Ectodermal cell (in vitro differentiated cells): ENCODE data around the gene AK2.
"Not testable (repeated sequence)": the region's sequence is repeated elsewhere in the genome, so short reads cannot be mapped to it uniquely, and the experiment has no call there.

ENCODE experiments used
- H3K27ac ChIP-seq: 2 replicates; pipeline ENCODE4 v1.7.0; 2013; ENCODE audit warnings: mild to moderate bottlenecking, low read depth, low read length; ENCODE audit not compliant: insufficient read depth, poor library complexity, severe bottlenecking
- H3K27me3 ChIP-seq: 2 replicates; pipeline ENCODE4 v1.7.0; 2013; ENCODE audit warnings: mild to moderate bottlenecking, low read length; ENCODE audit not compliant: insufficient read depth, control insufficient read depth, poor library complexity, severe bottlenecking
- H3K36me3 ChIP-seq: one replicate; pipeline ENCODE4 v1.7.0; 2013; ENCODE audit warnings: low read length; ENCODE audit not compliant: control insufficient read depth, insufficient read depth
- H3K4me1 ChIP-seq: one replicate; pipeline ENCODE4 v1.7.0; 2013; ENCODE audit warnings: low read length; ENCODE audit not compliant: control insufficient read depth, insufficient read depth
- H3K4me3 ChIP-seq: 2 replicates; pipeline ENCODE4 v1.7.0; 2013; ENCODE audit warnings: low read depth, low read length, control low read depth; ENCODE audit not compliant: insufficient read depth
- H3K9me3 ChIP-seq: 2 replicates; pipeline ENCODE4 v1.7.0; 2013; ENCODE audit warnings: mild to moderate bottlenecking, low read length, moderate library complexity; ENCODE audit not compliant: control insufficient read depth
- WGBS, 2 experiments: methylation state at CpG; one replicate each; pipeline ENCODE4 v1.1.7; 2013; ENCODE audit warnings: missing lambda C conversion rate in 2 of 2; 5-methylcytosine and 5-hydroxymethylcytosine counted together

The AK2 gene

GRCh38 chr1:33025761-33026160 lies 10.9 kb downstream of the AK2 start:
- WGBS, 2 experiments = 87 to 98% methylated on average over 4 of the region's 4 CpGs
- Histone ChIP-seq H3K9me3 (no peaks in the 10 kb centered on the region), H3K36me3 (peaks cover 17% of the 10 kb centered on the region), H3K4me1 (no peaks in the 10 kb centered on the region), H3K27ac (no peak overlapping the region), H3K4me3 (no peak overlapping the region), H3K27me3 (no peaks in the 10 kb centered on the region)

- Histone ChIP-seq H3K9me3 (no peaks in the 10 kb centered on the region), H3K36me3 (peaks cover 18% of the 10 kb centered on the region), H3K4me3 (no peak overlapping the region), H3K4me1 (no peaks in the 10 kb centered on the region), H3K27me3 (no peaks in the 10 kb centered on the region), H3K27ac (no peak overlapping the region)
- WGBS, 2 experiments = no CpG with 5 or more reads among the region's 1 CpG
These were observed 11.5 kb downstream of the AK2 start for GRCh38 chr1:33025180-33025569.

- not testable (repeated sequence) for H3K4me1 ChIP-seq, H3K27ac ChIP-seq, H3K27me3 ChIP-seq, H3K9me3 ChIP-seq, H3K4me3 ChIP-seq
- WGBS, 2 experiments = 96% methylated on average over 6 of the region's 6 CpGs
- peaks cover 23% of the 10 kb centered on the region for H3K36me3 ChIP-seq
These were observed 12.1 kb downstream of the AK2 start for GRCh38 chr1:33024430-33025179.

- Histone ChIP-seq H3K27me3 (no peaks in the 10 kb centered on the region), H3K4me3 (no peak overlapping the region), H3K27ac (no peak overlapping the region), H3K4me1 (no peaks in the 10 kb centered on the region), H3K9me3 (no peaks in the 10 kb centered on the region), H3K36me3 (peaks cover 27% of the 10 kb centered on the region)
These were observed 14.0 kb downstream of the AK2 start for GRCh38 chr1:33022650-33023200.

GRCh38 chr1:33021567-33022431 lies 14.9 kb downstream of the AK2 start:
- Histone ChIP-seq H3K9me3 (no peaks in the 10 kb centered on the region), H3K4me1 (no peaks in the 10 kb centered on the region), H3K27me3 (no peaks in the 10 kb centered on the region), H3K27ac (no peak overlapping the region), H3K36me3 (peaks cover 27% of the 10 kb centered on the region), H3K4me3 (no peak overlapping the region)
- WGBS, 2 experiments = 86 to 94% methylated on average over 4 of the region's 4 CpGs

- no peak overlapping the region for H3K27ac ChIP-seq
- 93 to 94% methylated on average over 2 of the region's 3 CpGs for WGBS, 2 experiments
- peaks cover 35% of the 10 kb centered on the region for H3K36me3 ChIP-seq
- H3K9me3 ChIP-seq = no peaks in the 10 kb centered on the region
- no peaks in the 10 kb centered on the region for H3K4me1 ChIP-seq
- no peak overlapping the region for H3K4me3 ChIP-seq
- no peaks in the 10 kb centered on the region for H3K27me3 ChIP-seq
These were observed 18.6 kb downstream of the AK2 start for GRCh38 chr1:33018112-33018511.

GRCh38 chr1:33017175-33017574 lies 19.5 kb downstream of the AK2 start:
- no peaks in the 10 kb centered on the region for H3K9me3 ChIP-seq
- WGBS, 2 experiments = 93% methylated on average over 2 of the region's 2 CpGs
- no peak overlapping the region for H3K4me3 ChIP-seq
- no peaks in the 10 kb centered on the region for H3K27me3 ChIP-seq
- H3K36me3 ChIP-seq = peaks cover 38% of the 10 kb centered on the region
- no peaks in the 10 kb centered on the region for H3K4me1 ChIP-seq
- no peak overlapping the region for H3K27ac ChIP-seq

- no peaks in the 10 kb centered on the region for H3K4me1 ChIP-seq
- H3K27ac ChIP-seq = no peak overlapping the region
- no peaks in the 10 kb centered on the region for H3K27me3 ChIP-seq
- H3K9me3 ChIP-seq = no peaks in the 10 kb centered on the region
- no peak overlapping the region for H3K4me3 ChIP-seq
- 90 to 93% methylated on average over 2 of the region's 2 CpGs for WGBS, 2 experiments
- peaks cover 33% of the 10 kb centered on the region for H3K36me3 ChIP-seq
These were observed 21.5 kb downstream of the AK2 start for GRCh38 chr1:33015216-33015615.

- Histone ChIP-seq H3K4me3 (no peak overlapping the region), H3K4me1 (no peaks in the 10 kb centered on the region), H3K9me3 (no peaks in the 10 kb centered on the region), H3K27ac (no peak overlapping the region), H3K36me3 (peaks cover 27% of the 10 kb centered on the region), H3K27me3 (no peaks in the 10 kb centered on the region)
- 91 to 94% methylated on average over 8 of the region's 8 CpGs for WGBS, 2 experiments
These were observed 22.1 kb downstream of the AK2 start for GRCh38 chr1:33014464-33015163.

GRCh38 chr1:33013791-33014190 lies 22.9 kb downstream of the AK2 start:
- H3K9me3 ChIP-seq = no peaks in the 10 kb centered on the region
- no peak overlapping the region for H3K27ac ChIP-seq
- no peaks in the 10 kb centered on the region for H3K4me1 ChIP-seq
- peaks cover 32% of the 10 kb centered on the region for H3K36me3 ChIP-seq
- H3K27me3 ChIP-seq = no peaks in the 10 kb centered on the region
- WGBS, 2 experiments = 98 to 100% methylated on average over 1 of the region's 1 CpG
- H3K4me3 ChIP-seq = no peak overlapping the region
